HCT116 (cell line): ENCODE measurements around the gene CLEC20A. TPM values are rescaled to one million over a fixed set of nuclear protein-coding genes. Genes with fewer than 3 reads are reported as not detected.

Source experiments
- ATAC-seq: fragments of 200-7000 bp; cut with Tn5 transposase; 2 replicates; pipeline ENCODE4 v1.9.1; 2020; ENCODE audit warnings: mild to moderate bottlenecking, moderate library complexity
- BruUV-seq: library from RNA; stranded (reverse); fragments of 400-500 nt; replicated peaks from 2 replicates; lab custom pipeline; 2021; lab: Mats Ljungman, UMichigan
- CTCF ChIA-PET: fragments of 300-600 bp; sonication (Branson Sonifier 250); formaldehyde crosslinking; loops from one replicate; lab custom pipeline; 2021; ENCODE audit warnings: antibody characterized with exemption; lab: Charles Lee
- POLR2A ChIA-PET: fragments of 300-600, 350-600 bp; sonication (Branson Sonifier 250); formaldehyde crosslinking; loops from one replicate; lab custom pipeline; 2021; ENCODE audit warnings: antibody characterized with exemption; lab: Charles Lee
- RAD21 ChIA-PET, 2 experiments: fragments of 300-600 bp; sonication (Branson Sonifier 250); formaldehyde crosslinking; loops; one replicate each; lab custom pipeline; 2023; ENCODE audit warnings: low total read pairs in 2 of 2; ENCODE audit not compliant: uncharacterized antibody in 2 of 2, unreplicated experiment in 2 of 2, low non-redundant PET in 1 of 2; lab: Charles Lee
- DNase-seq: peaks from one replicate; pipeline ENCODE4 v3.0.0-alpha.2; 2010; ENCODE audit warnings: low read depth, low spot score
- H2AFZ ChIP-seq: fragments of 200-600 bp; shearing (Covaris generic), sonication (generic); 2 replicates; pipeline ENCODE4 v1.6.1; 2017; ENCODE audit warnings: low read depth, mixed run types, mixed read lengths, antibody characterized with exemption, low read length; ENCODE audit not compliant: poor library complexity, severe bottlenecking
- H3K27ac ChIP-seq: 2 replicates; pipeline ENCODE4 v1.5.1; 2012; ENCODE audit warnings: low read depth, low read length
- H3K27me3 ChIP-seq: fragments of 200-600 bp; sonication (generic); 2 replicates; pipeline ENCODE4 v1.6.1; 2016; ENCODE audit warnings: mixed run types, low read length, mixed read lengths; ENCODE audit not compliant: insufficient read depth
- H3K36me3 ChIP-seq, 2 experiments: fragments of 200-500 bp in 1 of 2; fragments of 200-600 bp in 1 of 2; sonication (Bioruptor generic) in 1 of 2; sonication (generic) in 1 of 2; 2 replicates each; pipeline versions ENCODE4 v1.5.1 to v1.6.1; 2014 to 2016; ENCODE audit warnings: low read length in 2 of 2, inconsistent platforms in 1 of 2, mixed read lengths in 1 of 2, mixed run types in 1 of 2; ENCODE audit not compliant: insufficient read depth in 2 of 2, control insufficient read depth in 1 of 2
- H3K4me1 ChIP-seq, 2 experiments: fragments of 200-600 bp in 1 of 2; sonication (generic) in 1 of 2; 2 replicates each; pipeline versions ENCODE4 v1.5.1 to v1.6.1; 2012 to 2017; ENCODE audit warnings: low read length in 2 of 2, inconsistent platforms in 1 of 2, mild to moderate bottlenecking in 1 of 2, mixed read lengths in 1 of 2, mixed run types in 1 of 2, moderate library complexity in 1 of 2; ENCODE audit not compliant: insufficient read depth in 2 of 2, control insufficient read depth in 1 of 2
- H3K4me2 ChIP-seq: fragments of 200-600 bp; sonication (generic); 2 replicates; pipeline ENCODE4 v1.6.1; 2017; ENCODE audit warnings: mixed run types, low read length, mixed read lengths
- H3K4me3 ChIP-seq, 2 experiments: fragments of 200-600 bp in 1 of 2; sonication (generic) in 1 of 2; replicated peaks in 1 of 2; 2 replicates each; pipeline ENCODE4 v1.5.1; 2011 to 2016; ENCODE audit warnings: low read length in 2 of 2, control low read depth in 1 of 2, low read depth in 1 of 2, mild to moderate bottlenecking in 1 of 2, mixed read lengths in 1 of 2, mixed run types in 1 of 2
- H3K79me2 ChIP-seq: fragments of 200-600 bp; sonication (generic); 2 replicates; pipeline ENCODE4 v1.6.1; 2017; ENCODE audit warnings: mild to moderate bottlenecking, mixed run types, low read length, moderate library complexity, mixed read lengths; ENCODE audit not compliant: insufficient read depth
- H3K9ac ChIP-seq: fragments of 200-600 bp; sonication (generic); 2 replicates; pipeline ENCODE4 v1.6.1; 2016; ENCODE audit warnings: low read length, mixed read lengths
- H3K9me2 ChIP-seq: fragments of 200-600 bp; sonication (generic), shearing (Covaris generic); 2 replicates; pipeline ENCODE4 v1.6.1; 2017; ENCODE audit warnings: mixed run types, mild to moderate bottlenecking, moderate library complexity; ENCODE audit not compliant: insufficient read depth
- H3K9me3 ChIP-seq, 2 experiments: fragments of 200-500 bp in 1 of 2; fragments of 200-600 bp in 1 of 2; sonication (Bioruptor generic) in 1 of 2; sonication (generic) in 1 of 2; 2 replicates each; pipeline ENCODE4 v1.6.1; 2014 to 2017; ENCODE audit warnings: low read length in 2 of 2, mixed read lengths in 2 of 2, inconsistent platforms in 1 of 2, low read depth in 1 of 2, mild to moderate bottlenecking in 1 of 2, mixed run types in 1 of 2, moderate library complexity in 1 of 2; ENCODE audit not compliant: control insufficient read depth in 1 of 2, insufficient read depth in 1 of 2
- H4K20me1 ChIP-seq: fragments of 200-600 bp; sonication (generic), shearing (Covaris generic); 2 replicates; pipeline ENCODE4 v1.6.1; 2017; ENCODE audit warnings: mixed run types, mild to moderate bottlenecking, moderate library complexity; ENCODE audit not compliant: insufficient read depth
- CBX3 ChIP-seq: IDR thresholded peaks from 2 replicates; pipeline ENCODE4 v1.6.1; 2012; ENCODE audit warnings: low read depth
- CEBPB ChIP-seq: IDR thresholded peaks from 2 replicates; pipeline ENCODE4 v1.6.1; 2012; ENCODE audit warnings: low read depth
- EGR1 ChIP-seq: IDR thresholded peaks from 2 replicates; pipeline ENCODE4 v1.6.1; 2012; ENCODE audit warnings: low read depth
- ELF1 ChIP-seq: IDR thresholded peaks from 2 replicates; pipeline ENCODE4 v1.6.1; 2012; ENCODE audit warnings: low read depth, borderline replicate concordance
- EZH2 ChIP-seq: fragments of 200-600 bp; sonication (generic); IDR thresholded peaks from 2 replicates; pipeline ENCODE4 v1.6.1; 2017; ENCODE audit warnings: antibody characterized with exemption, mixed run types
- JUND ChIP-seq: IDR thresholded peaks from 2 replicates; pipeline ENCODE4 v1.6.1; 2012
- POLR2A ChIP-seq: IDR thresholded peaks from 2 replicates; pipeline ENCODE4 v1.7.0; 2011; ENCODE audit warnings: borderline replicate concordance; ENCODE audit not compliant: insufficient read depth, insufficient read length; ENCODE audit errors: extremely low read depth
- RAD21 ChIP-seq: IDR thresholded peaks from 2 replicates; pipeline ENCODE4 v1.6.1; 2012; ENCODE audit warnings: low read depth, mild to moderate bottlenecking
- SIN3A ChIP-seq: IDR thresholded peaks from 2 replicates; pipeline ENCODE4 v1.6.1; 2012; ENCODE audit warnings: low read depth
- SRF ChIP-seq: IDR thresholded peaks from 2 replicates; pipeline ENCODE4 v1.6.1; 2012; ENCODE audit warnings: low read depth
- TCF7L2 ChIP-seq: IDR thresholded peaks from 2 replicates; pipeline ENCODE4 v1.7.0; 2011; ENCODE audit warnings: borderline replicate concordance, inconsistent platforms; ENCODE audit not compliant: insufficient read depth, insufficient read length; ENCODE audit errors: extremely low read depth
- YY1 ChIP-seq: IDR thresholded peaks from 2 replicates; pipeline ENCODE4 v1.6.1; 2011; ENCODE audit warnings: low read length, low read depth, moderate library complexity, mild to moderate bottlenecking; ENCODE audit not compliant: insufficient replicate concordance; ENCODE audit errors: extremely low read depth
- ZFX ChIP-seq: fragments of 450-650 bp; IDR thresholded peaks from 2 replicates; pipeline ENCODE4 v1.6.1; 2017
- ZNF274 ChIP-seq: fragments of 200-500 bp; sonication (Bioruptor generic); IDR thresholded peaks from 2 replicates; pipeline ENCODE4 v1.6.1; 2014; ENCODE audit warnings: mild to moderate bottlenecking, low read depth, low read length, inconsistent platforms
- intact Hi-C: fragments of 100-400 bp; cut with micrococcal nuclease; formaldehyde crosslinking; loops from 2 replicates; pipeline ENCODE4 v1.10.0; 2022
- total RNA-seq: library from RNA; stranded (reverse); gene quantifications from one replicate; pipeline ENCODE4 v1.2.1, GENCODE V29; 2021; ENCODE audit not compliant: unreplicated experiment
- TF ChIP-seq, protein P1 (sequence below): IDR thresholded peaks from 2 replicates; pipeline ENCODE4 v1.6.1; 2012
- TF ChIP-seq, protein P2 (sequence below): IDR thresholded peaks from 2 replicates; pipeline ENCODE4 v1.6.1; 2011; ENCODE audit warnings: mild to moderate bottlenecking, low read length, moderate library complexity; ENCODE audit not compliant: insufficient replicate concordance; ENCODE audit errors: extremely low read depth
- TF ChIP-seq, protein P3 (sequence below): IDR thresholded peaks from 2 replicates; pipeline ENCODE4 v1.6.1; 2012; ENCODE audit warnings: low read depth

CLEC20A gene
- total RNA-seq, 1 experiment from 2014 or later = not detected

DNA sequence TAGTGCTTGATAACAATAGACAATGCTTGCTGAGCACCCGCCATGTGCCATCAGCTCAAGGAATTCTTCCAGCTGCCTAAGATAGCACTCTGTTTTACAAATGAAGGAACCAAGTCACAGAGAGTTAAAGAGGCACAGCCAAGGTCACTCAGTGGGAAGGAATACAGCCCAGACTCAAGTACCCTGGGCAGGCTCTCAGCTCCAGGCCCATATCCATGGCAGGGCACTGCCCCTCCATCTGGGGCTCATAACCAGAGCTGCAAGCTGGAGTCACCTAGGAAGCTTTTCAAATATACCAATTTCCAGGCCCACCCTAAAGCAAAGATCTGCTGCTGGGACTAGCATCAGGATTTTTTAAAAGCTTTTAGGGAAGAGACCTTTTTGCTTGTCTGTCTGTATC, 1.6 kb downstream of the CLEC20A start:
- Histone ChIP-seq H3K4me3 (no peak overlapping the region), H3K27me3 (no peaks in the 10 kb centered on the region), H2AFZ (no peak overlapping the region), H3K9me3 (no peaks in the 10 kb centered on the region), H3K9me2 (no peaks in the 10 kb centered on the region), H3K27ac (no peak overlapping the region), H3K79me2 (no peaks in the 10 kb centered on the region), H3K9ac (no peak overlapping the region), H3K36me3 (no peaks in the 10 kb centered on the region), H3K4me2 (no peak overlapping the region), H4K20me1 (no peaks in the 10 kb centered on the region), H3K4me1 (peaks cover 0 to 7% of the 10 kb centered on the region in 2 experiments; a peak in 1 of 4 replicates)
- TF ChIP-seq POLR2A = no peak
- TF ChIP-seq, protein P1, sequence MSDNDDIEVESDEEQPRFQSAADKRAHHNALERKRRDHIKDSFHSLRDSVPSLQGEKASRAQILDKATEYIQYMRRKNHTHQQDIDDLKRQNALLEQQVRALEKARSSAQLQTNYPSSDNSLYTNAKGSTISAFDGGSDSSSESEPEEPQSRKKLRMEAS = no peak
- TF ChIP-seq JUND = no peak
- TF ChIP-seq ELF1 = no peak
- no peak for TF ChIP-seq EZH2
- TF ChIP-seq SIN3A = no peak
- TF ChIP-seq ZNF274 = no peak
- no peak for TF ChIP-seq ZFX
- TF ChIP-seq, protein P2, sequence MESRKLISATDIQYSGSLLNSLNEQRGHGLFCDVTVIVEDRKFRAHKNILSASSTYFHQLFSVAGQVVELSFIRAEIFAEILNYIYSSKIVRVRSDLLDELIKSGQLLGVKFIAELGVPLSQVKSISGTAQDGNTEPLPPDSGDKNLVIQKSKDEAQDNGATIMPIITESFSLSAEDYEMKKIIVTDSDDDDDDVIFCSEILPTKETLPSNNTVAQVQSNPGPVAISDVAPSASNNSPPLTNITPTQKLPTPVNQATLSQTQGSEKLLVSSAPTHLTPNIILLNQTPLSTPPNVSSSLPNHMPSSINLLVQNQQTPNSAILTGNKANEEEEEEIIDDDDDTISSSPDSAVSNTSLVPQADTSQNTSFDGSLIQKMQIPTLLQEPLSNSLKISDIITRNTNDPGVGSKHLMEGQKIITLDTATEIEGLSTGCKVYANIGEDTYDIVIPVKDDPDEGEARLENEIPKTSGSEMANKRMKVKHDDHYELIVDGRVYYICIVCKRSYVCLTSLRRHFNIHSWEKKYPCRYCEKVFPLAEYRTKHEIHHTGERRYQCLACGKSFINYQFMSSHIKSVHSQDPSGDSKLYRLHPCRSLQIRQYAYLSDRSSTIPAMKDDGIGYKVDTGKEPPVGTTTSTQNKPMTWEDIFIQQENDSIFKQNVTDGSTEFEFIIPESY = no peak
- no peak for TF ChIP-seq CEBPB
- no peak for TF ChIP-seq CBX3
- TF ChIP-seq, protein P3, sequence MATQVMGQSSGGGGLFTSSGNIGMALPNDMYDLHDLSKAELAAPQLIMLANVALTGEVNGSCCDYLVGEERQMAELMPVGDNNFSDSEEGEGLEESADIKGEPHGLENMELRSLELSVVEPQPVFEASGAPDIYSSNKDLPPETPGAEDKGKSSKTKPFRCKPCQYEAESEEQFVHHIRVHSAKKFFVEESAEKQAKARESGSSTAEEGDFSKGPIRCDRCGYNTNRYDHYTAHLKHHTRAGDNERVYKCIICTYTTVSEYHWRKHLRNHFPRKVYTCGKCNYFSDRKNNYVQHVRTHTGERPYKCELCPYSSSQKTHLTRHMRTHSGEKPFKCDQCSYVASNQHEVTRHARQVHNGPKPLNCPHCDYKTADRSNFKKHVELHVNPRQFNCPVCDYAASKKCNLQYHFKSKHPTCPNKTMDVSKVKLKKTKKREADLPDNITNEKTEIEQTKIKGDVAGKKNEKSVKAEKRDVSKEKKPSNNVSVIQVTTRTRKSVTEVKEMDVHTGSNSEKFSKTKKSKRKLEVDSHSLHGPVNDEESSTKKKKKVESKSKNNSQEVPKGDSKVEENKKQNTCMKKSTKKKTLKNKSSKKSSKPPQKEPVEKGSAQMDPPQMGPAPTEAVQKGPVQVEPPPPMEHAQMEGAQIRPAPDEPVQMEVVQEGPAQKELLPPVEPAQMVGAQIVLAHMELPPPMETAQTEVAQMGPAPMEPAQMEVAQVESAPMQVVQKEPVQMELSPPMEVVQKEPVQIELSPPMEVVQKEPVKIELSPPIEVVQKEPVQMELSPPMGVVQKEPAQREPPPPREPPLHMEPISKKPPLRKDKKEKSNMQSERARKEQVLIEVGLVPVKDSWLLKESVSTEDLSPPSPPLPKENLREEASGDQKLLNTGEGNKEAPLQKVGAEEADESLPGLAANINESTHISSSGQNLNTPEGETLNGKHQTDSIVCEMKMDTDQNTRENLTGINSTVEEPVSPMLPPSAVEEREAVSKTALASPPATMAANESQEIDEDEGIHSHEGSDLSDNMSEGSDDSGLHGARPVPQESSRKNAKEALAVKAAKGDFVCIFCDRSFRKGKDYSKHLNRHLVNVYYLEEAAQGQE = no peak
- no peak for TF ChIP-seq SRF
- no peak for TF ChIP-seq YY1
- no peak for TF ChIP-seq EGR1
- TF ChIP-seq TCF7L2 = no peak
- TF ChIP-seq RAD21 = no peak
- intact Hi-C loops = no loop called here
- ATAC-seq (no peak), DNase-seq (no peak)
- BruUV-seq = no TSS peak
- ChIA-PET POLR2A (no interaction called here), RAD21 (no interaction called here), CTCF (no interaction called here)
